ENCODE data around the gene GPR68.

- no peak for TF ChIP-seq CTCF (IDR thresholded peaks at IDR 0.05)
- no peak for TF ChIP-seq POLR2AphosphoS5 (IDR thresholded peaks at IDR 0.05; ENCODE audit: insufficient read depth in 1 of 2, low read depth in 1 of 2)
- TF ChIP-seq POLR2A (IDR thresholded peaks at IDR 0.05), result no peak
These were observed 2.6 kb downstream of the GPR68 start for GRCh38 chr14:91241863-91242262.

All from vagina (tissue), 2 donors.